ENCODE results near the gene ZNF132. TPM values are rescaled to one million over a fixed set of nuclear protein-coding genes. Genes with fewer than 3 reads are reported as not detected.
"Not testable (repeated sequence)": the region's sequence is repeated elsewhere in the genome, so short reads cannot be mapped to it uniquely, and the experiment has no call there.

The ZNF132 gene
- total and polyA plus RNA-seq, 3 donors from 2014 or later, result 5.5 to 11.6 (median 11.4) TPM

GRCh38 chr19:58473775-58474174, 33.8 kb upstream of the ZNF132 start:
- Histone ChIP-seq H3K27me3 (no peaks in the 10 kb centered on the region), H3K4me3 (no peak overlapping the region), H3K36me3 (ENCODE audit: low read depth, missing control alignments) (no peaks in the 10 kb centered on the region), H3K4me1 (peaks cover 16% of the 10 kb centered on the region), H3K27ac (no peak overlapping the region), H3K9me3 (no peaks in the 10 kb centered on the region)
- TF ChIP-seq CTCF (IDR thresholded peaks at IDR 0.05) (no peak), POLR2A (IDR thresholded peaks at IDR 0.05) (no peak)
- intact Hi-C loops (cut with DNase I; ENCODE audit: low total_unique reads), result no loop called here
- DNase-seq, result no peak

GRCh38 chr19:58471736-58472135, 31.8 kb upstream of the ZNF132 start:
- Histone ChIP-seq H3K4me1 (peaks cover 15% of the 10 kb centered on the region), H3K36me3 (ENCODE audit: low read depth, missing control alignments) (no peaks in the 10 kb centered on the region), H3K27me3 (no peaks in the 10 kb centered on the region), H3K4me3 (no peak overlapping the region), H3K9me3 (no peaks in the 10 kb centered on the region), H3K27ac (no peak overlapping the region)
- WGBS, 2 donors, result 88 to 96% methylated on average over 27 to 35 of the region's 39 CpGs
- no peak for DNase-seq
- TF ChIP-seq POLR2A (IDR thresholded peaks at IDR 0.05) (no peak), CTCF (IDR thresholded peaks at IDR 0.05) (no peak)
- intact Hi-C loops (cut with DNase I; ENCODE audit: low total_unique reads), result no loop called here

- H3K27me3 ChIP-seq; H3K9me3 ChIP-seq; DNase-seq; H3K27ac ChIP-seq; H3K4me3 ChIP-seq; intact Hi-C loops (cut with DNase I; ENCODE audit: low total_unique reads); H3K36me3 ChIP-seq (ENCODE audit: low read depth, missing control alignments): not testable (repeated sequence)
- H3K4me1 ChIP-seq, result peaks cover 16% of the 10 kb centered on the region
- WGBS, 2 donors, result 60 to 90% methylated on average over 7 to 27 of the region's 53 CpGs
Measured at GRCh38 chr19:58470837-58471543, 31.0 kb upstream of the ZNF132 start.

GRCh38 chr19:58469241-58470013, 29.5 kb upstream of the ZNF132 start:
- H3K36me3 ChIP-seq (ENCODE audit: low read depth, missing control alignments), result no peaks in the 10 kb centered on the region

More at GRCh38 chr19:58469241-58470013, 29.5 kb upstream of the ZNF132 start:
- Histone ChIP-seq H3K4me3 (no peak overlapping the region), H3K9me3 (no peaks in the 10 kb centered on the region), H3K27ac (no peak overlapping the region), H3K4me1 (peaks cover 9% of the 10 kb centered on the region), H3K27me3 (no peaks in the 10 kb centered on the region)
- intact Hi-C loops (cut with DNase I; ENCODE audit: low total_unique reads), result no loop called here
- TF ChIP-seq CTCF (IDR thresholded peaks at IDR 0.05), result no peak
- no peak for TF ChIP-seq POLR2A (IDR thresholded peaks at IDR 0.05)
- no peak for DNase-seq
- 92 to 93% methylated on average over 12 to 17 of the region's 17 CpGs for WGBS, 2 donors

Data from testis (tissue), 3 donors.